HepG2 (cell line): Measurements from ENCODE around the gene DLX6. TPM values are rescaled to one million over a fixed set of nuclear protein-coding genes. Genes with fewer than 3 reads are reported as not detected.

Experiments used
- AGO1 ChIP-seq: fragments of 200-400 bp; formaldehyde crosslinking; IDR thresholded peaks from 2 replicates; pipeline ENCODE4 v1.6.1; 2017; ENCODE audit warnings: mild to moderate bottlenecking, low read depth, low read length, moderate library complexity; ENCODE audit not compliant: poor library complexity, severe bottlenecking
- CHD4 ChIP-seq: fragments of 200-600 bp; sonication (generic); IDR thresholded peaks from 2 replicates; pipeline ENCODE4 v1.7.0; 2017; ENCODE audit warnings: mild to moderate bottlenecking, low read length, borderline replicate concordance
- FOXC1 ChIP-seq: sonication (generic); formaldehyde crosslinking; IDR thresholded peaks from 2 replicates; pipeline ENCODE4 v1.8.0; 2022; ENCODE audit warnings: mild to moderate bottlenecking, missing genetic modification reagents, borderline replicate concordance
- LCORL ChIP-seq, 2 experiments: fragments of 450-650 bp in 1 of 2; sonication (generic) in 1 of 2; formaldehyde crosslinking in 1 of 2; IDR thresholded peaks; 2 replicates each; pipeline versions ENCODE4 v1.5.0 to v1.6.1; 2017 to 2020; ENCODE audit warnings: antibody characterized with exemption in 1 of 2, missing genetic modification reagents in 1 of 2
- MLLT10 ChIP-seq: sonication (generic); formaldehyde crosslinking; IDR thresholded peaks from 2 replicates; pipeline ENCODE4 v1.4.0; 2020; ENCODE audit warnings: missing genetic modification reagents
- NCOR1 ChIP-seq: fragments of 200-600 bp; sonication (generic); IDR thresholded peaks from 2 replicates; pipeline ENCODE4 v1.7.0; 2017; ENCODE audit warnings: antibody characterized with exemption, low read length, borderline replicate concordance
- NR2F6 ChIP-seq, 2 experiments: IDR thresholded peaks; 2 replicates each; pipeline ENCODE4 v1.6.1; 2016; ENCODE audit warnings: antibody characterized with exemption in 1 of 2, mild to moderate bottlenecking in 1 of 2
- POLR2G ChIP-seq: fragments of 200-400 bp; formaldehyde crosslinking; IDR thresholded peaks from 2 replicates; pipeline ENCODE4 v1.6.1; 2018; ENCODE audit warnings: mild to moderate bottlenecking, low read depth, low read length, moderate library complexity
- RBM22 ChIP-seq: fragments of 200-400 bp; formaldehyde crosslinking; optimal IDR thresholded peaks from 2 replicates; pipeline ENCODE3; 2017; ENCODE audit warnings: mild to moderate bottlenecking, low read length, moderate library complexity
- RFX5 ChIP-seq: IDR thresholded peaks from 2 replicates; pipeline ENCODE4 v1.6.1; 2011; ENCODE audit warnings: low read depth, low read length, improper control_type of control experiment
- RORA ChIP-seq: sonication (generic); formaldehyde crosslinking; IDR thresholded peaks from 2 replicates; pipeline ENCODE4 v1.5.0; 2020; ENCODE audit warnings: mild to moderate bottlenecking, missing genetic modification reagents, moderate library complexity
- TCF12 ChIP-seq, 2 experiments: fragments of 450-650 bp in 1 of 2; sonication (generic) in 1 of 2; formaldehyde crosslinking in 1 of 2; IDR thresholded peaks; 2 replicates each; pipeline versions ENCODE4 v1.6.1 to v1.8.0; 2017 to 2022; ENCODE audit warnings: antibody characterized with exemption in 1 of 2, mild to moderate bottlenecking in 1 of 2, missing genetic modification reagents in 1 of 2, moderate library complexity in 1 of 2
- TOE1 ChIP-seq: sonication (generic); formaldehyde crosslinking; IDR thresholded peaks from 2 replicates; pipeline ENCODE4 v1.4.0; 2020; ENCODE audit warnings: mild to moderate bottlenecking, missing genetic modification reagents
- TSC22D2 ChIP-seq: sonication (generic); formaldehyde crosslinking; IDR thresholded peaks from 2 replicates; pipeline ENCODE4 v1.5.1; 2020; ENCODE audit warnings: missing genetic modification reagents, mild to moderate bottlenecking, borderline replicate concordance
- USF2 ChIP-seq, 2 experiments: sonication (generic) in 1 of 2; formaldehyde crosslinking in 1 of 2; IDR thresholded peaks; 2 replicates each; pipeline versions ENCODE4 v1.5.1 to v1.6.1; 2011 to 2020; ENCODE audit warnings: borderline replicate concordance in 1 of 2, low read depth in 1 of 2, low read length in 1 of 2, mild to moderate bottlenecking in 1 of 2, missing genetic modification reagents in 1 of 2, moderate library complexity in 1 of 2
- ZFP82 ChIP-seq: sonication (generic); formaldehyde crosslinking; IDR thresholded peaks from 2 replicates; pipeline ENCODE4 v1.5.1; 2020; ENCODE audit warnings: mild to moderate bottlenecking, missing genetic modification reagents, borderline replicate concordance
- ZNF280B ChIP-seq: sonication (generic); formaldehyde crosslinking; IDR thresholded peaks from 2 replicates; pipeline ENCODE4 v1.5.0; 2020; ENCODE audit warnings: missing genetic modification reagents, mild to moderate bottlenecking, borderline replicate concordance
- ZNF468 ChIP-seq: sonication (generic); formaldehyde crosslinking; IDR thresholded peaks from 2 replicates; pipeline ENCODE4 v1.8.0; 2022; ENCODE audit warnings: mild to moderate bottlenecking, moderate library complexity, missing genetic modification reagents
- ZNF75D ChIP-seq: sonication (generic); formaldehyde crosslinking; IDR thresholded peaks from 2 replicates; pipeline ENCODE4 v1.8.1; 2023; ENCODE audit warnings: missing genetic modification reagents, mild to moderate bottlenecking, borderline replicate concordance
- ZNF839 ChIP-seq: sonication (generic); formaldehyde crosslinking; IDR thresholded peaks from 2 replicates; pipeline ENCODE4 v1.4.0; 2020; ENCODE audit warnings: missing genetic modification reagents, mild to moderate bottlenecking, borderline replicate concordance
- polyA plus RNA-seq, 8 experiments: library from polyadenylated mRNA; depleted of rRNA in 3 of 8; stranded (reverse) in 7 of 8; unstranded in 1 of 8; fragments of >200 nt; fragmentation: Illumina TruSeq in 4 of 8; extraction: Trizol in 4 of 8; gene quantifications; 2 replicates each; pipeline versions ENCODE4 v1.2.1 to v1.2.3, GENCODE V29; 2011 to 2016; ENCODE audit warnings: low read depth in 4 of 8, missing spikeins in 1 of 8, mixed read lengths in 1 of 8; ENCODE audit not compliant: insufficient read depth in 1 of 8
- total RNA-seq, 5 experiments: library from RNA; depleted of rRNA; stranded (reverse); fragments of >200 nt; fragmentation: Illumina TruSeq; extraction: Trizol; gene quantifications; 2 replicates each; pipeline ENCODE4 v1.2.3, GENCODE V29; 2016; ENCODE audit warnings: low read depth in 1 of 5
- TF ChIP-seq, protein P1 (sequence below): sonication (generic); formaldehyde crosslinking; IDR thresholded peaks from 2 replicates; pipeline ENCODE4 v1.4.0; 2020; ENCODE audit warnings: low read depth, mild to moderate bottlenecking, missing genetic modification reagents

Gene DLX6
- total and polyA plus RNA-seq, 2 of the 13 experiments (the other 11 are each of a cell fraction or from before 2014, with no cell fraction given), result 3.5 to 5.5 TPM

- TF ChIP-seq USF2 (IDR thresholded peaks at IDR 0.05; ENCODE audit: low read depth, low read length) (no peak), USF2 (CRISPR knock-in tag; IDR thresholded peaks at IDR 0.05; ENCODE audit: borderline replicate concordance) (no peak), ZNF75D (CRISPR knock-in tag) (no peak), TOE1 (no peak), ZNF280B (CRISPR knock-in tag) (no peak), RFX5 (no peak), AGO1 (no peak), TCF12 (IDR thresholded peaks at IDR 0.05) (no peak), TCF12 (CRISPR knock-in tag; IDR thresholded peaks at IDR 0.05) (no peak), FOXC1 (CRISPR knock-in tag) (peak; percentile 39; the same call in 1 of the 2 replicates), LCORL (IDR thresholded peaks at IDR 0.05) (no peak), LCORL (CRISPR knock-in tag; IDR thresholded peaks at IDR 0.05) (no peak), POLR2G (no peak), MLLT10 (CRISPR knock-in tag) (no peak), TSC22D2 (CRISPR knock-in tag) (no peak), CHD4 (no peak), NR2F6 (IDR thresholded peaks at IDR 0.05) (no peak), NR2F6 (CRISPR knock-in tag; IDR thresholded peaks at IDR 0.05) (0 out of 2 replicates have a peak, but pooled peaks have one; percentile 24), RBM22 (no peak), ZNF468 (CRISPR knock-in tag) (no peak), RORA (no peak), ZFP82 (no peak), ZNF839 (CRISPR knock-in tag) (0 out of 2 replicates have a peak, but pooled peaks have one; percentile 43), NCOR1 (no peak)
- TF ChIP-seq, protein P1, sequence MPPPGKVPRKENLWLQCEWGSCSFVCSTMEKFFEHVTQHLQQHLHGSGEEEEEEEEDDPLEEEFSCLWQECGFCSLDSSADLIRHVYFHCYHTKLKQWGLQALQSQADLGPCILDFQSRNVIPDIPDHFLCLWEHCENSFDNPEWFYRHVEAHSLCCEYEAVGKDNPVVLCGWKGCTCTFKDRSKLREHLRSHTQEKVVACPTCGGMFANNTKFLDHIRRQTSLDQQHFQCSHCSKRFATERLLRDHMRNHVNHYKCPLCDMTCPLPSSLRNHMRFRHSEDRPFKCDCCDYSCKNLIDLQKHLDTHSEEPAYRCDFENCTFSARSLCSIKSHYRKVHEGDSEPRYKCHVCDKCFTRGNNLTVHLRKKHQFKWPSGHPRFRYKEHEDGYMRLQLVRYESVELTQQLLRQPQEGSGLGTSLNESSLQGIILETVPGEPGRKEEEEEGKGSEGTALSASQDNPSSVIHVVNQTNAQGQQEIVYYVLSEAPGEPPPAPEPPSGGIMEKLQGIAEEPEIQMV (CRISPR knock-in tag), result 0 out of 2 replicates have a peak, but pooled peaks have one; percentile 27
Observed at GRCh38 chr7:97027427-97028234, 22.3 kb downstream of the DLX6 start (continued).
